ENCODE results near the gene TEX19.

DNA sequence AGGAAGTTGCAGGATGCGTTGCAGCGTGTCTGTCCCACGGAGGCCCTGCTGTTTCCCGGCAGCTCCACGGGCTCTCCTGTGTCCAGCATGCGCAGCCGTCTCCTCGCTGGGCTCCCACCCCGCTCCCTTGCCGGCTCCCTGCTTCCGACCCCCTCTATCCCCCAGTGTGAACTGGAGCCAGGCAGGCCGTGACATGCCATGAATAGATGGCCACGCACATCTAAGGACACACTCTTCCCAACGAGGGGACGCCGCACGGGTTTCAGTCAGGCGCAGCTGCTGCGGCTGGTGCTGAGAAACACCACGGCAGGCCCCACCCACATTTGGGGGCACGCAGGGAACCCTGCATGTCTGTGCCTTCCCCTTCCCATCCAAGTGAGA is 49.9 kb downstream of the TEX19 start:
- TF ChIP-seq POLR2A (IDR thresholded peaks at IDR 0.05; ENCODE audit: low read depth, low read length) (no peak), POLR2AphosphoS5 (IDR thresholded peaks at IDR 0.05; ENCODE audit: low read depth, low read length) (no peak)

All from GM12892 (cell line).